Measurements from ENCODE around the gene ANKRD45. TPM values are rescaled to one million over a fixed set of nuclear protein-coding genes. Genes with fewer than 3 reads are reported as not detected.

Gene ANKRD45
- total and polyA plus RNA-seq, 2 of the 8 experiments (the other 6 are each of a cell fraction or from before 2014, with no cell fraction given), result 0.41 to 2.8 TPM

- H3K27me3 ChIP-seq (replicated peaks in 1 of 4; ENCODE audit: control insufficient read depth in 3 of 4, extremely low read depth in 1 of 4, insufficient read depth in 3 of 4, low read length in 3 of 4), result no peaks in the 10 kb centered on the region
- ChIA-PET CTCF (ENCODE audit: partially characterized antibody) (no interaction called here), POLR2A (ENCODE audit: partially characterized antibody) (no interaction called here)
- H2AK5ac ChIP-seq (ENCODE audit: low read depth, low read length), result no peak overlapping the region
- no peaks in the 10 kb centered on the region for H4K20me1 ChIP-seq (replicated peaks in 1 of 2; ENCODE audit: control insufficient read depth in 1 of 2, insufficient read depth in 2 of 2, low read length in 2 of 2)
- DNase-seq (ENCODE audit: low read depth in 1 of 2, low spot score in 2 of 2) (no peak), FAIRE-seq (no peak)
- no peak overlapping the region for H3K4ac ChIP-seq (replicated peaks; ENCODE audit: insufficient read length, low read depth, low read length)
- no peak overlapping the region for H2BK120ac ChIP-seq (replicated peaks; ENCODE audit: low read depth, low read length)
- no peak overlapping the region for H2BK12ac ChIP-seq (ENCODE audit: low read depth, low read length)
- no peak overlapping the region for H2BK5ac ChIP-seq (ENCODE audit: low read depth, low read length)
- peaks cover 0 to 15% (median 0%) of the 10 kb centered on the region in 4 experiments; a peak in 2 of 8 replicates for H3K36me3 ChIP-seq (ENCODE audit: control insufficient read depth in 2 of 4, insufficient read depth in 4 of 4, low read length in 3 of 4)
- H3K56ac ChIP-seq (replicated peaks; ENCODE audit: insufficient read length, low read depth, low read length), result no peak overlapping the region
- no peak overlapping the region for H4K91ac ChIP-seq (replicated peaks; ENCODE audit: insufficient read length, low read length)
- 75% methylated on average over 1 of the region's 1 CpG; no CpG with 5 or more reads in 1 of the 2 experiments for WGBS, 2 experiments (ENCODE audit: extremely low coverage in 1 of 2, insufficient coverage in 1 of 2, insufficient read length in 1 of 2, insufficient replicate concordance in 2 of 2, low coverage in 1 of 2, low lambda C conversion rate in 2 of 2, missing lambda C conversion rate in 1 of 2)
- H3K27ac ChIP-seq (ENCODE audit: low read depth, low read length), result no peak overlapping the region
- H4K5ac ChIP-seq (ENCODE audit: insufficient read length, low read depth, low read length), result no peak overlapping the region
- no peaks in the 10 kb centered on the region for H3K79me2 ChIP-seq (ENCODE audit: control insufficient read depth in 1 of 2, insufficient read depth in 2 of 2, low read length in 2 of 2)
- TF ChIP-seq POLR2A (IDR thresholded peaks at IDR 0.05; ENCODE audit: control extremely low read depth in 1 of 2, low read depth in 2 of 2, low read length in 2 of 2) (0 out of 3 replicates have a peak, but pooled peaks of 1 of the 2 experiments have one; percentile 20), SIX5 (IDR thresholded peaks at IDR 0.05; ENCODE audit: low read depth, low read length) (no peak)
- no peak overlapping the region for H3K14ac ChIP-seq (ENCODE audit: insufficient read length)
- H3K79me1 ChIP-seq (ENCODE audit: low read depth, low read length), result no peaks in the 10 kb centered on the region
- H3K4me2 ChIP-seq (ENCODE audit: insufficient read depth in 1 of 2, low read depth in 2 of 2, low read length in 2 of 2), result no peak overlapping the region
- no peak overlapping the region for H4K8ac ChIP-seq (ENCODE audit: extremely low read depth, insufficient read depth, low read length)
- no peaks in the 10 kb centered on the region for H3K9me3 ChIP-seq (ENCODE audit: insufficient read depth in 2 of 2, low read depth in 1 of 2, low read length in 1 of 2)
- H3K9ac ChIP-seq (replicated peaks in 1 of 4; ENCODE audit: extremely low read depth in 1 of 4, low read depth in 3 of 4, low read length in 3 of 4), result no peak overlapping the region
- H3K23me2 ChIP-seq (ENCODE audit: low read depth, low read length), result peaks cover 2% of the 10 kb centered on the region; the same call in 1 of the 2 replicates
- H3K18ac ChIP-seq (ENCODE audit: extremely low read depth, low read length), result no peak overlapping the region
- no peak overlapping the region for H2BK15ac ChIP-seq (ENCODE audit: low read length)
- H3K23ac ChIP-seq (ENCODE audit: insufficient read length), result no peak overlapping the region
- no peak overlapping the region for H3K4me3 ChIP-seq (ENCODE audit: extremely low read depth in 1 of 4, insufficient read depth in 2 of 4, low read depth in 3 of 4, low read length in 4 of 4)
- no peak overlapping the region for H2BK20ac ChIP-seq (ENCODE audit: low read length)
- no peaks in the 10 kb centered on the region for H3K4me1 ChIP-seq (replicated peaks in 1 of 4; ENCODE audit: control insufficient read depth in 3 of 4, insufficient read depth in 4 of 4, low read length in 3 of 4)
- H2AFZ ChIP-seq (ENCODE audit: low read length), result no peak overlapping the region
Observed at GRCh38 chr1:173661763-173662162, 7.9 kb downstream of the ANKRD45 start.
